Activated CD8-positive, alpha-beta memory T cell treated with anti-CD3 and anti-CD28 coated beads for 48 hours (primary cell): Measurements from ENCODE around the gene NDUFB6.
"Not testable (repeated sequence)": the region's sequence is repeated elsewhere in the genome, so short reads cannot be mapped to it uniquely, and the experiment has no call there.

Experiments
- DNase-seq, 3 experiments: peaks; one replicate each; pipeline ENCODE4 v3.0.0-alpha.2; 2020; ENCODE audit warnings: low read depth in 2 of 3, low spot score in 2 of 3

Gene NDUFB6

GRCh38 chr9:32571969-32572899, 725 bp downstream of the NDUFB6 start:
- peak in 1 of 3 experiments; percentile 18 for DNase-seq

- DNase-seq, result no peak
Measured at GRCh38 chr9:32570262-32570661, 2.7 kb downstream of the NDUFB6 start.

GRCh38 chr9:32566770-32567169, 6.2 kb downstream of the NDUFB6 start:
- no peak for DNase-seq

GRCh38 chr9:32565967-32566366, 7.0 kb downstream of the NDUFB6 start:
- no peak for DNase-seq

- no peak for DNase-seq
Measured at GRCh38 chr9:32558408-32558934, 14.5 kb downstream of the NDUFB6 start.

GRCh38 chr9:32554591-32554990, 18.4 kb downstream of the NDUFB6 start:
- no peak for DNase-seq

- DNase-seq, result no peak
Measured at GRCh38 chr9:32554107-32554506, 18.9 kb downstream of the NDUFB6 start.

- peak; percentile 74 to 78 (median 75) for DNase-seq
Measured at GRCh38 chr9:32552172-32552872, 20.6 kb downstream of the NDUFB6 start, which contains the start of the genes SMIM27 and TOPORS. SMIM27 (plus strand) TSS chr9:32552327; CDS start chr9:32552435, 108 bp downstream. TOPORS (minus strand) TSS chr9:32552586; CDS start chr9:32552436, 150 bp downstream.

- DNase-seq, result peak in 2 of 3 experiments; percentile 11 to 38
Measured at GRCh38 chr9:32551276-32552051, 21.5 kb downstream of the NDUFB6 start.

GRCh38 chr9:32550562-32551275, 22.2 kb downstream of the NDUFB6 start:
- DNase-seq, result peak; percentile 79 to 85 (median 83)

- no peak for DNase-seq
Measured at GRCh38 chr9:32550150-32550561, 22.8 kb downstream of the NDUFB6 start.

GRCh38 chr9:32548213-32548612, 24.7 kb downstream of the NDUFB6 start:
- not testable (repeated sequence) for DNase-seq

GRCh38 chr9:32545884-32546283, 27.1 kb downstream of the NDUFB6 start:
- DNase-seq, result no peak

- DNase-seq, result no peak
Measured at GRCh38 chr9:32543047-32543446, 29.9 kb downstream of the NDUFB6 start.

- no peak for DNase-seq
Measured at GRCh38 chr9:32533816-32534215, 39.1 kb downstream of the NDUFB6 start.

- no peak for DNase-seq
Measured at GRCh38 chr9:32533336-32533735, 39.6 kb downstream of the NDUFB6 start.

- no peak for DNase-seq
Measured at GRCh38 chr9:32526707-32527048, 46.3 kb downstream of the NDUFB6 start.

- peak; percentile 34 to 55 (median 39) for DNase-seq
Measured at GRCh38 chr9:32526041-32526706, 46.8 kb downstream of the NDUFB6 start, which contains the start of gene RIGI. RIGI (minus strand) TSS chr9:32526196; CDS start chr9:32526166, 30 bp downstream.

- DNase-seq, result no peak
Measured at GRCh38 chr9:32525709-32526030, 47.3 kb downstream of the NDUFB6 start.
